Gastrocnemius medialis (tissue), 4 donors: ENCODE data around the gene ATP1A2.

Source experiments
- POLR2A ChIP-seq, 2 donors: fragments of 450-650 bp; IDR thresholded peaks; one replicate each; pipeline ENCODE4 v1.6.1; 2017; ENCODE audit warnings: antibody characterized with exemption in 2 of 2, mild to moderate bottlenecking in 2 of 2, moderate library complexity in 2 of 2
- TF ChIP-seq, protein P1 (sequence below), 5 experiments: fragments of 450-650 bp in 3 of 5; fragments of 200-600 bp in 2 of 5; sonication (generic) in 2 of 5; IDR thresholded peaks in 4 of 5; conservative IDR thresholded peaks in 1 of 5; 1 replicate in 4 of 5; 2 replicates in 1 of 5; pipeline ENCODE4 v1.5.1; 2016 to 2019; ENCODE audit warnings: antibody characterized with exemption in 5 of 5, mild to moderate bottlenecking in 3 of 5, moderate library complexity in 3 of 5

DNA sequence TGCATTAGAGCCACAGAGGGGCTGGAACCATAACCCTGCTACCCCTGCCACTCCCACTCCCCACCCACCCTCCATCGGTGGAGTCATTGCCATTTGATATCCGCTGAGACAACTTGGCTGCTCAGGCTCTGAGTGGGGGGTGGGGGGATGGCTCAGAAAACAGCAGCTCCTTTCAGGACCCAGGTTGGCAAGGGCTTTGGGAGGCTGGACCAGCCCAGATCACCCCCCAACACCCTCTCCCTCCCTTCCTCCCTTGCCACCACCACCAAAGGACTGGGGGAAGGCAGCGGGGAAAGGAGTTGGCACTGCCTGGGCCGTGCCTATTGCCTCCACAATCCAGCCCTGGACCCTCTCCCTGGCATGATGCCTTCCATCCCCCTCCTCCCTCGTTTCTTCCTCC is 47.3 kb upstream of the ATP1A2 start:
- TF ChIP-seq, protein P1, sequence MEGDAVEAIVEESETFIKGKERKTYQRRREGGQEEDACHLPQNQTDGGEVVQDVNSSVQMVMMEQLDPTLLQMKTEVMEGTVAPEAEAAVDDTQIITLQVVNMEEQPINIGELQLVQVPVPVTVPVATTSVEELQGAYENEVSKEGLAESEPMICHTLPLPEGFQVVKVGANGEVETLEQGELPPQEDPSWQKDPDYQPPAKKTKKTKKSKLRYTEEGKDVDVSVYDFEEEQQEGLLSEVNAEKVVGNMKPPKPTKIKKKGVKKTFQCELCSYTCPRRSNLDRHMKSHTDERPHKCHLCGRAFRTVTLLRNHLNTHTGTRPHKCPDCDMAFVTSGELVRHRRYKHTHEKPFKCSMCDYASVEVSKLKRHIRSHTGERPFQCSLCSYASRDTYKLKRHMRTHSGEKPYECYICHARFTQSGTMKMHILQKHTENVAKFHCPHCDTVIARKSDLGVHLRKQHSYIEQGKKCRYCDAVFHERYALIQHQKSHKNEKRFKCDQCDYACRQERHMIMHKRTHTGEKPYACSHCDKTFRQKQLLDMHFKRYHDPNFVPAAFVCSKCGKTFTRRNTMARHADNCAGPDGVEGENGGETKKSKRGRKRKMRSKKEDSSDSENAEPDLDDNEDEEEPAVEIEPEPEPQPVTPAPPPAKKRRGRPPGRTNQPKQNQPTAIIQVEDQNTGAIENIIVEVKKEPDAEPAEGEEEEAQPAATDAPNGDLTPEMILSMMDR (IDR thresholded peaks at IDR 0.05 in 4 of 5, conservative IDR thresholded peaks at IDR 0.05 in 1 of 5), result no peak
- TF ChIP-seq POLR2A (IDR thresholded peaks at IDR 0.05), result no peak
